OCI-LY7 (cell line): Measurements from ENCODE around the gene PLPPR1. TPM values are rescaled to one million over a fixed set of nuclear protein-coding genes. Genes with fewer than 3 reads are reported as not detected.

Experiments
- BruUV-seq: library from RNA; stranded (reverse); fragments of 400-500 nt; replicated peaks from 2 replicates; lab custom pipeline; 2021; lab: Mats Ljungman, UMichigan
- CTCF ChIA-PET: fragments of 300-600 bp; sonication (Branson Sonifier 250); formaldehyde crosslinking; loops from one replicate; lab custom pipeline; 2022; ENCODE audit warnings: antibody characterized with exemption; ENCODE audit not compliant: unreplicated experiment; lab: Charles Lee
- POLR2A ChIA-PET: fragments of 300-600 bp; sonication (Branson Sonifier 250); formaldehyde crosslinking; loops from one replicate; lab custom pipeline; 2022; ENCODE audit warnings: antibody characterized with exemption; lab: Charles Lee
- DNase-seq: peaks from one replicate; pipeline ENCODE4 v3.0.0-alpha.2; 2015; ENCODE audit warnings: low spot score
- H2AFZ ChIP-seq: fragments of 200-600 bp; sonication (generic), shearing (Covaris generic); 2 replicates; pipeline ENCODE4 v1.6.1; 2014; ENCODE audit warnings: mild to moderate bottlenecking, antibody characterized with exemption, low read length, moderate library complexity
- H3K27ac ChIP-seq: fragments of 200-600 bp; sonication (generic); 2 replicates; pipeline ENCODE4 v1.5.1; 2014; ENCODE audit warnings: mixed run types, low read depth, mild to moderate bottlenecking, moderate library complexity, low read length, inconsistent platforms; ENCODE audit not compliant: poor library complexity, severe bottlenecking
- H3K36me3 ChIP-seq: fragments of 200-600 bp; sonication (generic); 2 replicates; pipeline ENCODE4 v1.6.1; 2014; ENCODE audit warnings: mild to moderate bottlenecking, antibody characterized with exemption, low read length, moderate library complexity, mixed read lengths; ENCODE audit not compliant: insufficient read depth
- H3K4me1 ChIP-seq: fragments of 200-600 bp; sonication (generic); 2 replicates; pipeline ENCODE4 v1.5.1; 2014; ENCODE audit warnings: mild to moderate bottlenecking, low read length; ENCODE audit not compliant: insufficient read depth, poor library complexity, severe bottlenecking
- H3K4me2 ChIP-seq: fragments of 200-600 bp; sonication (generic); 2 replicates; pipeline ENCODE4 v1.6.1; 2014; ENCODE audit warnings: mild to moderate bottlenecking, low read length
- H3K4me3 ChIP-seq: fragments of 200-600 bp; sonication (generic); 2 replicates; pipeline ENCODE4 v1.5.1; 2014; ENCODE audit warnings: mild to moderate bottlenecking, low read depth, low read length; ENCODE audit not compliant: poor library complexity, severe bottlenecking
- H3K79me2 ChIP-seq: fragments of 200-600 bp; sonication (generic); 2 replicates; pipeline ENCODE4 v1.6.1; 2016; ENCODE audit warnings: low read depth, mild to moderate bottlenecking, low read length, moderate library complexity, mixed read lengths; ENCODE audit not compliant: insufficient read depth
- H3K9me2 ChIP-seq: fragments of 200-600 bp; sonication (generic); 2 replicates; pipeline ENCODE4 v1.6.1; 2016; ENCODE audit warnings: mild to moderate bottlenecking, low read length, mixed read lengths; ENCODE audit not compliant: insufficient read depth
- H3K9me3 ChIP-seq: fragments of 200-600 bp; sonication (generic); 2 replicates; pipeline ENCODE4 v1.6.1; 2014; ENCODE audit warnings: mild to moderate bottlenecking, mixed run types, low read length, mixed read lengths
- H4K20me1 ChIP-seq: fragments of 200-600 bp; sonication (generic); 2 replicates; pipeline ENCODE4 v1.6.1; 2014; ENCODE audit warnings: mild to moderate bottlenecking, antibody characterized with exemption, low read length, moderate library complexity, mixed read lengths; ENCODE audit not compliant: insufficient read depth
- EZH2phosphoT487 ChIP-seq: fragments of 200-600 bp; sonication (generic); IDR thresholded peaks from 2 replicates; pipeline ENCODE4 v1.6.1; 2018; ENCODE audit warnings: low read depth, borderline replicate concordance, mild to moderate bottlenecking, mixed run types, antibody characterized with exemption, low read length, moderate library complexity, mixed read lengths
- intact Hi-C: fragments of 100-400 bp; cut with micrococcal nuclease; formaldehyde crosslinking; loops from one replicate; pipeline ENCODE4 v1.10.0; 2022; ENCODE audit not compliant: unreplicated experiment
- total RNA-seq, 2 experiments: library from RNA; depleted of rRNA in 1 of 2; stranded (reverse); fragments of >200 nt in 1 of 2; shearing (Covaris generic) in 1 of 2; gene quantifications; 2 replicates each; pipeline ENCODE4 v1.2.3, GENCODE V29; 2014 to 2022
- TF ChIP-seq, protein P1 (sequence below): fragments of 200-600 bp; sonication (generic); conservative IDR thresholded peaks from 2 replicates; pipeline ENCODE4 v1.5.1; 2014; ENCODE audit warnings: mild to moderate bottlenecking, antibody characterized with exemption, low read length, moderate library complexity, mixed read lengths

The PLPPR1 gene
- total RNA-seq, 2 experiments from 2014 or later, result not detected

DNA sequence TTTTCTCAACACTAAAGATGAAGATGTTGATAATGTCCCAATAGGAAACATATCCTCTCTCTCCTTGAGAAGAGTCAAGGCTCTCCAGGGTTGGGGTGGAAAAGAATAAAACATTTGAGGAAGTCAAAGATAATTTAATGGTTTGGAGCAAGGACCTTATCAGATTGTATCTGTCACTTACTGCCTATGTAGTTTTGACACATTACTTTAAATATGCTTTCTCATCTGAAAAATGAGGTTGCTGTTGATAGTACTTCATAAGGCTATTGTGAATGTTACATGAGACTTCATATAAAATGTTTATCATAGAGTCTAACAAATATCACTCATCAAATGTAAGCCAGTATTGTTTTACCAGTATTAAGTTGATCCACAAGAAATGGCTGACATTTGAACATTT lies 307.6 kb downstream of the PLPPR1 start:
- Histone ChIP-seq H3K4me2 (no peak overlapping the region), H3K4me1 (no peaks in the 10 kb centered on the region), H3K27ac (no peak overlapping the region), H3K9me2 (no peaks in the 10 kb centered on the region), H3K79me2 (no peaks in the 10 kb centered on the region), H3K36me3 (no peaks in the 10 kb centered on the region), H3K4me3 (no peak overlapping the region), H4K20me1 (no peaks in the 10 kb centered on the region), H2AFZ (no peak overlapping the region), H3K9me3 (no peaks in the 10 kb centered on the region)
- BruUV-seq, result no TSS peak
- CTCF ChIA-PET, result no interaction called here
- no peak for DNase-seq
- TF ChIP-seq, protein P1, sequence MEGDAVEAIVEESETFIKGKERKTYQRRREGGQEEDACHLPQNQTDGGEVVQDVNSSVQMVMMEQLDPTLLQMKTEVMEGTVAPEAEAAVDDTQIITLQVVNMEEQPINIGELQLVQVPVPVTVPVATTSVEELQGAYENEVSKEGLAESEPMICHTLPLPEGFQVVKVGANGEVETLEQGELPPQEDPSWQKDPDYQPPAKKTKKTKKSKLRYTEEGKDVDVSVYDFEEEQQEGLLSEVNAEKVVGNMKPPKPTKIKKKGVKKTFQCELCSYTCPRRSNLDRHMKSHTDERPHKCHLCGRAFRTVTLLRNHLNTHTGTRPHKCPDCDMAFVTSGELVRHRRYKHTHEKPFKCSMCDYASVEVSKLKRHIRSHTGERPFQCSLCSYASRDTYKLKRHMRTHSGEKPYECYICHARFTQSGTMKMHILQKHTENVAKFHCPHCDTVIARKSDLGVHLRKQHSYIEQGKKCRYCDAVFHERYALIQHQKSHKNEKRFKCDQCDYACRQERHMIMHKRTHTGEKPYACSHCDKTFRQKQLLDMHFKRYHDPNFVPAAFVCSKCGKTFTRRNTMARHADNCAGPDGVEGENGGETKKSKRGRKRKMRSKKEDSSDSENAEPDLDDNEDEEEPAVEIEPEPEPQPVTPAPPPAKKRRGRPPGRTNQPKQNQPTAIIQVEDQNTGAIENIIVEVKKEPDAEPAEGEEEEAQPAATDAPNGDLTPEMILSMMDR, result no peak
- TF ChIP-seq EZH2phosphoT487, result no peak
- POLR2A ChIA-PET, result interaction anchor here (0.5 to 0.7 kb wide), 2 partner anchors 154 to 234 kb away, joined by 3 to 5 read pairs; no protein-coding TSS in a partner anchor
- intact Hi-C loops, result no loop called here

DNA sequence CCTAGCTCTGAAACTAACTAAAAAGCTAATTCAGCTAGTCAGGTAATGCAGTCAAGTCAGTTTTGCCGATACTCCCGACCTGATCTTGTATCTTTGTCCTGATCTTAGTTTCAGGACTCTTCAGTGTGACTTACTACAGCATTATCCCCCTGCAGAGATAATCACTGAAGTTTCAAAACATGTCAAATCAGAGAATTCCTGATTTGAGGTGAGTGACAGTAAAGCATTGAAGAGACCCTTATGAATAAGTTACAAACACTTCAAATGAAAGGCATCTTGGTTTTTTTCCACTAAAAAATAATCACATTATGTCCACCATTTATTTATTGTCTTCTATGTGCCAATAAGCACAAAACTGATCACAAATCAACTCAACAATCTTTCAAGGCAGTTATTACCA lies 308.7 kb downstream of the PLPPR1 start:
- H3K79me2 ChIP-seq, result no peaks in the 10 kb centered on the region
- H3K9me2 ChIP-seq, result no peaks in the 10 kb centered on the region
- ChIA-PET CTCF (no interaction called here), POLR2A (no interaction called here)
- no peaks in the 10 kb centered on the region for H4K20me1 ChIP-seq
- no peak overlapping the region for H3K4me3 ChIP-seq
- H3K4me2 ChIP-seq, result no peak overlapping the region
- H3K36me3 ChIP-seq, result no peaks in the 10 kb centered on the region
- DNase-seq, result no peak
- no peaks in the 10 kb centered on the region for H3K4me1 ChIP-seq
- no peak overlapping the region for H2AFZ ChIP-seq
- no peak for TF ChIP-seq EZH2phosphoT487
- TF ChIP-seq, protein P1, result no peak
- no peaks in the 10 kb centered on the region for H3K9me3 ChIP-seq
- BruUV-seq, result no TSS peak
- intact Hi-C loops, result no loop called here
- H3K27ac ChIP-seq, result no peak overlapping the region

DNA sequence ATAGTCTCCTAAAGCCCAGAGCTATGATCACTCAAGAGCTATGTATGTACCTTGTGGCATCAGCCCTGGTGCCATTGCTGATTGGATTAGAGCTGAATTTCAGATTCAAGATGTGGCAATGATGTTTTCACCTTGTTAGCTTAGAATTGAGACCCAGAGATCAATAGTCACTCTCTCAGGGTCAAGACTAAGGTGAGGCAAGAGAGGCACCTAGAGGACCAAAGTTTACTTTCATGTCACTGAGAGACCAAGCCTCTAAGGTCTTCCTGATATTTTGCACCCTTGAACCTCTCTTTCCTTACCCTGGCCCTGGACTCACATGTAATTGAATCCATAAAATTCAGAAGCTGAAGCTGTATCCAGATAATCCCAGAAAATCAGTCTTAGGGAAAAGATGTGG lies 313.4 kb downstream of the PLPPR1 start:
- Histone ChIP-seq H2AFZ (no peak overlapping the region), H3K9me2 (no peaks in the 10 kb centered on the region), H3K36me3 (no peaks in the 10 kb centered on the region), H4K20me1 (no peaks in the 10 kb centered on the region), H3K4me1 (no peaks in the 10 kb centered on the region), H3K79me2 (no peaks in the 10 kb centered on the region), H3K4me2 (no peak overlapping the region), H3K9me3 (no peaks in the 10 kb centered on the region), H3K27ac (no peak overlapping the region), H3K4me3 (no peak overlapping the region)
- POLR2A ChIA-PET, result no interaction called here
- CTCF ChIA-PET, result no interaction called here
- BruUV-seq, result no TSS peak
- no peak for DNase-seq
- TF ChIP-seq, protein P1, result no peak
- no peak for TF ChIP-seq EZH2phosphoT487
- intact Hi-C loops, result no loop called here
